Mesothelial cell of epicardium (in vitro differentiated cells): Measurements from ENCODE around the gene HLA-A. TPM values are rescaled to one million over a fixed set of nuclear protein-coding genes. Genes with fewer than 3 reads are reported as not detected.
"Not testable (repeated sequence)": the region's sequence is repeated elsewhere in the genome, so short reads cannot be mapped to it uniquely, and the experiment has no call there.

Experiments used
- DNase-seq, 2 experiments: peaks; one replicate each; pipeline ENCODE4 v3.0.0; 2021; ENCODE audit warnings: low spot score in 2 of 2; ENCODE audit not compliant: unreplicated experiment in 2 of 2
- H3K27ac Mint-ChIP-seq: 2 replicates; pipeline ENCODE4 v1.8.0; 2021; ENCODE audit warnings: mixed read lengths
- H3K27me3 Mint-ChIP-seq: 2 replicates; pipeline ENCODE4 v1.8.0; 2021; ENCODE audit warnings: low read depth, mixed read lengths
- H3K36me3 Mint-ChIP-seq: 2 replicates; pipeline ENCODE4 v1.8.0; 2021; ENCODE audit warnings: mixed read lengths
- H3K4me1 Mint-ChIP-seq: 2 replicates; pipeline ENCODE4 v1.8.0; 2021; ENCODE audit warnings: mixed read lengths
- H3K4me3 Mint-ChIP-seq: 2 replicates; pipeline ENCODE4 v1.8.0; 2021; ENCODE audit warnings: mild to moderate bottlenecking, moderate library complexity, mixed read lengths
- H3K9me3 Mint-ChIP-seq: 2 replicates; pipeline ENCODE4 v1.8.0; 2021; ENCODE audit warnings: mixed read lengths
- total RNA-seq: library from RNA; stranded (reverse); gene quantifications from 3 replicates; pipeline ENCODE4 v1.2.1, GENCODE V29; 2021
- TF ChIP-seq, protein P1 (sequence below): fragments of 200-600 bp; sonication (generic); IDR thresholded peaks from one replicate; pipeline ENCODE4 v1.5.0; 2021; ENCODE audit warnings: antibody characterized with exemption; ENCODE audit not compliant: unreplicated experiment

Gene HLA-A
- total RNA-seq, 1 donor from 2014 or later: 115 TPM

GRCh38 chr6:29926413-29927274 is 15.7 kb upstream of the HLA-A start:
- peaks cover 14% of the 10 kb centered on the region for H3K27me3 Mint-ChIP-seq
- H3K9me3 Mint-ChIP-seq: peaks cover 1% of the 10 kb centered on the region
- H3K36me3 Mint-ChIP-seq: no peaks in the 10 kb centered on the region
- H3K4me1 Mint-ChIP-seq: no peaks in the 10 kb centered on the region
- no peak overlapping the region for H3K4me3 Mint-ChIP-seq
- TF ChIP-seq, protein P1, sequence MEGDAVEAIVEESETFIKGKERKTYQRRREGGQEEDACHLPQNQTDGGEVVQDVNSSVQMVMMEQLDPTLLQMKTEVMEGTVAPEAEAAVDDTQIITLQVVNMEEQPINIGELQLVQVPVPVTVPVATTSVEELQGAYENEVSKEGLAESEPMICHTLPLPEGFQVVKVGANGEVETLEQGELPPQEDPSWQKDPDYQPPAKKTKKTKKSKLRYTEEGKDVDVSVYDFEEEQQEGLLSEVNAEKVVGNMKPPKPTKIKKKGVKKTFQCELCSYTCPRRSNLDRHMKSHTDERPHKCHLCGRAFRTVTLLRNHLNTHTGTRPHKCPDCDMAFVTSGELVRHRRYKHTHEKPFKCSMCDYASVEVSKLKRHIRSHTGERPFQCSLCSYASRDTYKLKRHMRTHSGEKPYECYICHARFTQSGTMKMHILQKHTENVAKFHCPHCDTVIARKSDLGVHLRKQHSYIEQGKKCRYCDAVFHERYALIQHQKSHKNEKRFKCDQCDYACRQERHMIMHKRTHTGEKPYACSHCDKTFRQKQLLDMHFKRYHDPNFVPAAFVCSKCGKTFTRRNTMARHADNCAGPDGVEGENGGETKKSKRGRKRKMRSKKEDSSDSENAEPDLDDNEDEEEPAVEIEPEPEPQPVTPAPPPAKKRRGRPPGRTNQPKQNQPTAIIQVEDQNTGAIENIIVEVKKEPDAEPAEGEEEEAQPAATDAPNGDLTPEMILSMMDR: no peak
- no peak for DNase-seq
- no peak overlapping the region for H3K27ac Mint-ChIP-seq

DNA sequence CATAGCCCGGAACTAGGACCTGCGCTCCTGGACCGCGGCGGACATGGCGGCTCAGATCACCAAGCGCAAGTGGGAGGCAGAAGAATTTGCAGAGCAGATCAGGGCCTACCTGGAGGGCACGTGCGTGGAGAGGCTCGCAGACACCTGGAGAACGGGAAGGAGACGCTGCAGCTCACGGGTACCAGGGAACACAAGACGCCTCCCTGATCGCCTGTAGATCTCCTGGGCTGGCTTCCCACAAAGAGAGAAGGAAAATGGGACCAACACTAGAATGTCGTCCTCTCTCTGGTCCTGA is 15.1 kb upstream of the HLA-A start:
- Mint-ChIP-seq H3K27ac (no peak overlapping the region), H3K4me3 (no peak overlapping the region), H3K36me3 (no peaks in the 10 kb centered on the region), H3K4me1 (no peaks in the 10 kb centered on the region), H3K27me3 (peaks cover 14% of the 10 kb centered on the region), H3K9me3 (no peaks in the 10 kb centered on the region)
- TF ChIP-seq, protein P1: no peak
- no peak for DNase-seq

DNA sequence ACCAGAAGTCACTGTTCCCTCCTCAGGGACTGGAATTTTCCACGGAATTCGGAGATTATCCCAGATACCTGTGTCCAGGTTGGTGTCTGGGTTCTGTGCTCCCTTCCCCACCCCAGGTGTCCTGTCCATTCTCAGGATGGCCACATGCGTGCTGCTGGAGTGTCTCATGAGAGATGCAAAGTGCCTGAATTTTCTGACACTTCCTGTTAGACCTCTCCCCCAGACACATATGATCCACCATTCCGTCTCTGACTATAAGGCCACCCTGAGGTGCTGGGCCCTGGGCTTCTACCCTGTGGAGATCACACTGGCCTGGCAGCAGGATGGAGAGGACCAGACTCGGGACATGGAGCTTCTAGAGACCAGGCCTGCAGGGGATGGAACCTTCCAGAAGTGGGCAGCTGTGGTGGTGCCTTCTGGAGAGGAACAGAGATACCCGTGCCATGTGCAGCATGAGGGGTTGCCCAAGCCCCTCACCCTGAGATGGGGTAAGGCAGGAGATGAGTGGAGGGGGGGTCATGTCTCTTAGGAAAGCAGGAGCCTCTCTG is 14.4 kb upstream of the HLA-A start:
- Mint-ChIP-seq H3K36me3 (no peaks in the 10 kb centered on the region), H3K4me3 (no peak overlapping the region), H3K27ac (no peak overlapping the region), H3K4me1 (no peaks in the 10 kb centered on the region), H3K27me3 (peaks cover 14% of the 10 kb centered on the region), H3K9me3 (no peaks in the 10 kb centered on the region)
- DNase-seq: no peak
- TF ChIP-seq, protein P1: no peak

DNA sequence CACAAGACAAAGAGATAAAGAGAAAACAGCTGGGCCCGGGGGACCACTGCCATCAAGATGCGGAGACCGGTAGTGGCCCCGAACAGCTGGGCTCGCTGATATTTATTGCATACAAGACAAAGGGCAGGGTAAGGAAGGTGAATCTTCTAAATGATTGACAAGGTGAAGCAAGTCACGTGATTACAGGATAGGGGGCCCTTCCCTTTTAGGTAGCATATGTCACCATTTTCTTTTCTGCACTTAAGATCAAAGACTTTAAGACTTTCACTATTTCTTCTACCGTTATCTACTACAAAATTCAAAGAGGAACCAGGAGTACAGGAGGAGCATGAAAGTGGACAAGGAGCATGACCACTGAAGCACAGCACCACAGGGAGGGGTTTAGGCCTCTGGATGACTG is 12.3 kb upstream of the HLA-A start:
- H3K4me1 Mint-ChIP-seq, H3K27ac Mint-ChIP-seq, DNase-seq, H3K4me3 Mint-ChIP-seq, H3K36me3 Mint-ChIP-seq, H3K9me3 Mint-ChIP-seq: not testable (repeated sequence)
- peaks cover 13% of the 10 kb centered on the region for H3K27me3 Mint-ChIP-seq

- TF ChIP-seq, protein P1: no peak
- H3K4me1 Mint-ChIP-seq: no peaks in the 10 kb centered on the region
- peaks cover 12% of the 10 kb centered on the region for H3K27me3 Mint-ChIP-seq
- H3K27ac Mint-ChIP-seq: no peak overlapping the region
- H3K36me3 Mint-ChIP-seq: no peaks in the 10 kb centered on the region
- H3K9me3 Mint-ChIP-seq: peaks cover 4% of the 10 kb centered on the region
- H3K4me3 Mint-ChIP-seq: no peak overlapping the region
- no peak for DNase-seq
Observed at GRCh38 chr6:29933955-29934354, 8.4 kb upstream of the HLA-A start.

DNA sequence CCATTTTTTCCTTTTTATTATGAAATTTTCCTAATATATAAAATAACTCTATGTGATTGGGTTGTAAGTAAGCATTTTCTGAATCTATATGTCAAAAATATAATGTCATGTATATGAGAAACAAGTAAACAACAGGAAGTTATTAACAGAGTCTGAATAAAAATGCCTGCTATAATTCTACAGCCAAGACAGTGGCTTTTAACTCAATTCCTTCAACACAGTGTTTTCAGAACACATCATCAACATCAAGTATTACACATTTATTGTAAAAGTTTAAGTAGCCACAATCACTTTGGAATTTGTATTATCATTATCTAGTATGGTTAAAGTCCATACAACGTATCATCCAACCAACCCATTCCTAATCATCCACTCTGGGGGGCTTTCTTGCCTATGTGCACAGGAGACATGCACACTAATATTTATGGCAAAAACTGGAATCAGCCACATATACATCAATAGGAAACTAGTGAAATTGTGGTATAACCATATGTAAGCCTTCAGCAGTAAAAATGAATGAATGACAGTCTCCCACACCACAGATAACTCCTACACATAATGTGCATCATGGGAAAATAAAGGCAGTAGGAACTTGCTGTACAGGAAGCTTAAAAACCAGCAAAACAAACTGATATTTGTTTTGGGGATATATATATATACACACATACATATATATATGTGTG is 6.9 kb upstream of the HLA-A start:
- Mint-ChIP-seq H3K36me3 (no peaks in the 10 kb centered on the region), H3K27ac (no peak overlapping the region), H3K9me3 (peaks cover 4% of the 10 kb centered on the region), H3K27me3 (peaks cover 10% of the 10 kb centered on the region), H3K4me3 (no peak overlapping the region), H3K4me1 (no peaks in the 10 kb centered on the region)
- TF ChIP-seq, protein P1: no peak
- no peak for DNase-seq
